ENCODE data around the gene GRK6.

- TF ChIP-seq CTCF (IDR thresholded peaks at IDR 0.05), result no peak
- TF ChIP-seq POLR2A (IDR thresholded peaks at IDR 0.05), result no peak
Measured at GRCh38 chr5:177412603-177413233, 13.8 kb upstream of the GRK6 start.

Data from heart left ventricle (tissue), 13 donors.